Measurements from ENCODE around the gene ZNF613. TPM values are rescaled to one million over a fixed set of nuclear protein-coding genes. Genes with fewer than 3 reads are reported as not detected.
A peak's percentile ranks its signal among the peaks of the same experiment; 100 is the strongest.
"Not testable (repeated sequence)": the region's sequence is repeated elsewhere in the genome, so short reads cannot be mapped to it uniquely, and the experiment has no call there.

ZNF613 gene
- total RNA-seq, 1 donor from 2014 or later, result 5.5 TPM

- TF ChIP-seq CTCF (conservative IDR thresholded peaks at IDR 0.05; ENCODE audit: low read depth, low read length), result no peak
- DNase-seq (ENCODE audit: low read depth), result no peak
- H3K4me3 ChIP-seq (ENCODE audit: low read depth, low read length), result no peak overlapping the region
Measured at GRCh38 chr19:51971624-51972023, 44.4 kb downstream of the ZNF613 start.

GRCh38 chr19:51975787-51976186 is 48.5 kb downstream of the ZNF613 start:
- not testable (repeated sequence) for DNase-seq (ENCODE audit: low read depth)

GRCh38 chr19:51976852-51977251 is 49.6 kb downstream of the ZNF613 start:
- H3K4me3 ChIP-seq (ENCODE audit: low read depth, low read length), result no peak overlapping the region
- no peak for TF ChIP-seq CTCF (conservative IDR thresholded peaks at IDR 0.05; ENCODE audit: low read depth, low read length)
- no peak for DNase-seq (ENCODE audit: low read depth)

More at GRCh38 chr19:51975787-51976186, 48.5 kb downstream of the ZNF613 start:
- not testable (repeated sequence) for H3K4me3 ChIP-seq (ENCODE audit: low read depth, low read length)

- no peak for TF ChIP-seq CTCF (conservative IDR thresholded peaks at IDR 0.05; ENCODE audit: low read depth, low read length)
Measured at GRCh38 chr19:51977346-51977745, 50.1 kb downstream of the ZNF613 start.

GRCh38 chr19:51978882-51979281 is 51.6 kb downstream of the ZNF613 start:
- H3K4me3 ChIP-seq (ENCODE audit: low read depth, low read length), result no peak overlapping the region
- TF ChIP-seq CTCF (conservative IDR thresholded peaks at IDR 0.05; ENCODE audit: low read depth, low read length), result no peak

More at GRCh38 chr19:51977346-51977745, 50.1 kb downstream of the ZNF613 start:
- no peak for DNase-seq (ENCODE audit: low read depth)
- H3K4me3 ChIP-seq (ENCODE audit: low read depth, low read length), result no peak overlapping the region

GRCh38 chr19:51980116-51980736 is 53.0 kb downstream of the ZNF613 start:
- no peak overlapping the region for H3K4me3 ChIP-seq (ENCODE audit: low read depth, low read length)
- no peak for TF ChIP-seq CTCF (conservative IDR thresholded peaks at IDR 0.05; ENCODE audit: low read depth, low read length)
- peak; percentile 20 for DNase-seq (ENCODE audit: low read depth)

More at GRCh38 chr19:51978882-51979281, 51.6 kb downstream of the ZNF613 start:
- no peak for DNase-seq (ENCODE audit: low read depth)

GRCh38 chr19:51980926-51981325 is 53.7 kb downstream of the ZNF613 start:
- not testable (repeated sequence) for DNase-seq (ENCODE audit: low read depth); H3K4me3 ChIP-seq (ENCODE audit: low read depth, low read length)

GRCh38 chr19:51983361-51983760 is 56.1 kb downstream of the ZNF613 start:
- H3K4me3 ChIP-seq (ENCODE audit: low read depth, low read length), result no peak overlapping the region
- no peak for TF ChIP-seq CTCF (conservative IDR thresholded peaks at IDR 0.05; ENCODE audit: low read depth, low read length)
- DNase-seq (ENCODE audit: low read depth), result no peak
